D721Med (cell line): ENCODE results near the gene RNF227.

Experiments used
- DNase-seq: peaks from one replicate; pipeline ENCODE4 v3.0.0; 2011; ENCODE audit warnings: low spot score; ENCODE audit not compliant: insufficient read length
- FAIRE-seq: peaks from 2 replicates; lab custom pipeline; 2011; peaks lifted over from hg19 to GRCh38; lab: Jason Lieb, UNC
- TF ChIP-seq, protein P1 (sequence below): IDR thresholded peaks from 2 replicates; pipeline ENCODE4 v1.5.1; 2012; ENCODE audit warnings: mild to moderate bottlenecking, control low read depth; ENCODE audit not compliant: insufficient read depth; ENCODE audit errors: missing control alignments

RNF227 gene

DNA sequence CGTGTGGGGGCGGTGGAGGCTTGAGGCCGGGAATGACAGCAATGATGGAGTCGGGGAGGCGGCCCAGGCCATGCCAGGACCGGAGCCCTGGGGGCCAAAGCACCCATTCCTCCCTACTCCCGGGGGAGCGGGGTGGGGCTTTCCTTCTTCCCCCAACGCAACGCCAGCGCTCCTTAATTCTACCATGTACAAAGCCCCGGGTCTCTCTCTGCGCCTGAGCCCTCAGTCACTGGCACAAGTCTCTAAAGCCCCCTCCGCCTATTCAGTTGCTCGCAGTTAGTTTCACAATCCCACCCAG, 245 bp upstream of the RNF227 start:
- DNase-seq, result no peak
- no peak for FAIRE-seq
- TF ChIP-seq, protein P1, sequence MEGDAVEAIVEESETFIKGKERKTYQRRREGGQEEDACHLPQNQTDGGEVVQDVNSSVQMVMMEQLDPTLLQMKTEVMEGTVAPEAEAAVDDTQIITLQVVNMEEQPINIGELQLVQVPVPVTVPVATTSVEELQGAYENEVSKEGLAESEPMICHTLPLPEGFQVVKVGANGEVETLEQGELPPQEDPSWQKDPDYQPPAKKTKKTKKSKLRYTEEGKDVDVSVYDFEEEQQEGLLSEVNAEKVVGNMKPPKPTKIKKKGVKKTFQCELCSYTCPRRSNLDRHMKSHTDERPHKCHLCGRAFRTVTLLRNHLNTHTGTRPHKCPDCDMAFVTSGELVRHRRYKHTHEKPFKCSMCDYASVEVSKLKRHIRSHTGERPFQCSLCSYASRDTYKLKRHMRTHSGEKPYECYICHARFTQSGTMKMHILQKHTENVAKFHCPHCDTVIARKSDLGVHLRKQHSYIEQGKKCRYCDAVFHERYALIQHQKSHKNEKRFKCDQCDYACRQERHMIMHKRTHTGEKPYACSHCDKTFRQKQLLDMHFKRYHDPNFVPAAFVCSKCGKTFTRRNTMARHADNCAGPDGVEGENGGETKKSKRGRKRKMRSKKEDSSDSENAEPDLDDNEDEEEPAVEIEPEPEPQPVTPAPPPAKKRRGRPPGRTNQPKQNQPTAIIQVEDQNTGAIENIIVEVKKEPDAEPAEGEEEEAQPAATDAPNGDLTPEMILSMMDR, result no peak

DNA sequence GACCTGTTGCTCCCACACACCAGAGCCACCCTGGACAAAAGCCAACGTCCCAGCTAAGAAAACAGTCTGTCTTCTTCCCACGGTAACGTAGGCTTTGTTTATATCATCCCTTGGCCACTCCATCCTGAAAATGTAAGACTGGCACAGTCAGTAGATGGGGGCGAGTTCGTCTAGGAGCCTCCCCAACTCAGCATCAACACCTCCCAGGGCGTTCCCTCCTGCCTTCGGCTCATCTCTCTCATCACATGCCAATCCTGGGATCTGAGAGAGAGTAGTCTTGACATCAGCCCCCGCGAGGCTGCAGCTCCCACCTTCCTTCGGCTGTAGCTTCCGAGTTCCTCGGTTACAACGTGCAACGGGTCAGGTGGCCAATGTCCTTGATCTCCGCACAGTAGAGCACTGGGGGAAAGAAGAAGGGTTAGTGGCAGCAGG, 894 bp downstream of the RNF227 start:
- DNase-seq, result no peak
- FAIRE-seq, result no peak
- TF ChIP-seq, protein P1, result no peak

DNA sequence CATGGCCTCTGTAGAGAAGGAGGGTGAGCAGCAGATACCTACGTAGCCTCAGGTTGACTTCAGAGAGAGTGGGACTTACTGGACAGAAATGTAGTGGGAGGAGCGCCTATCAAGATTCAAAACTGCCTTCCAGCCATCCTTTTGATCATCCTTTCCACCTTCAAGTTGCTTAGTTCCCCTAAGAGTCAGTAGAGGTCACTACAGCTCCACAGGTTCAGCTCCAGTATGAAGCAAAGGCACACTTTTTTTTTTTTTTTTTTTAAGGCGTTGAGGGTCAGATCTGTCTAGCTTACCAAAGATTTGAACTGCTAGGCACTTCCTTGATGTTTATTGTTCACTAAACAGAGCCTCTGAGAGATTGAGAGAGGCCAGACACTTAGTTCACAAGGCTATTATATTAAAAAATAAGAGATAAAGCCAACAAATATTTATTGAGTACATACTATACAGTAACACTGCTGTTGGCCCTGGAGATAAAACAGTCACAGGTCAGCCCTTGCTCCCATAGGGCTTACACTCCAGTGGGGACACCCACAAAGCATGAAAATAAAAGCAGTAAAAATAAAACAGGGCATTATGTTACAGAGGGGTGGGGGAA, 3.1 kb downstream of the RNF227 start:
- TF ChIP-seq, protein P1, result peak; percentile 47
- no peak for FAIRE-seq
- no peak for DNase-seq

DNA sequence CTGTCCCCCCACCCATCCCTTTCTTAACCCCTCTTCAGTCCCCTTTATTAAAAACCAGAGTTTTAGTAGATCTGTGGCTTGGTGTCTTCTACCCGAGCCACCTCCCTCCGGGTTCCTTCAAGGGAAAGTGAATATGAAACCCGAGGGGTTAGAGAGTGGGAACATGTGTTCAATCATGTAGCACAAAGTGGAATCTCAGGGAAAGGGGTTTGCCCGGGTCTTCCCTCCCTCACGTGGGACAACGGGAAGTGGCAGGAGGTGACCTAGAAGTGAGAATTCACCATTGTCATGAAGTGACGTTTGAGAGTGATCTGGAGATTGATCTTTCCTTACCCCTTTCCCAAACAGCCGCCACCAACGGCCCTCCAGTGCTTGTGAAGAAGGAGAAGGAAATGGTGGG, 5.0 kb downstream of the RNF227 start:
- DNase-seq (no peak), FAIRE-seq (no peak)
- TF ChIP-seq, protein P1, result no peak

DNA sequence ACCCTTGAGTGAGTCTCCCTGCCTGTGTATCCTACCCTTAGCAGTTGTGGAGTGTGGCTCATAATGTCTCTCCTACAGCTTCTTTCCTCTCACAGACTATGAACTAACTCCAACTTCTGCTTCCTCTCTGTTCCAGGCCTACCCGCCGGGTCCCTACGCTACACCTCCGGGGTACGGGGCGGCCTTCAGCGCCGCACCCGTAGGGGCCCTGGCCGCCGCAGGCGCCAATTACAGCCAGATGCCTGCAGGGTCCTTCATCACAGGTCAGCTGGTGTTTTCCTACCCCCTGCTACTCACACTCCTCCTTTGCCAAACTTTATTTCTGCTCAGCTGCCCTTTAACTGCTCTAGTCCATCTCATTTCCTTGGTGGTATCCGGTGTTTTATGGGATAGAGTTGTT, 5.4 kb downstream of the RNF227 start:
- DNase-seq (no peak), FAIRE-seq (no peak)
- TF ChIP-seq, protein P1, result no peak

DNA sequence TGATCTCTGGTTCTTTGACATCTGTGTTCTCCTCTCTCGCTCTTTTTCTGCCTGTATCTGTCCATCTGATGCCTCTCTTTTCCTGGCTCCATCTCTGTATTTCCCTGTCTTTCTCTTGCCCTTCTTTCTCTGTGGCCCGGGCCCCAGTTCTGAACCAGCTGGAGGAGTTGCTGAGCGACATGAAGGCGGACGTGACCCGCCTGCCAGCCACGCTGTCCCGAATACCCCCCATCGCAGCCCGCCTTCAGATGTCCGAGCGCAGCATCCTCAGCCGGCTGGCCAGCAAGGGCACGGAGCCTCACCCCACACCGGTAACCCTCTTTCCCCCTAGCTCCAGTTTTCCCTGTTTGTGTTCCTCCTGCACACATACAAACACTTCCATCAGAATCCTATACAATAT, 5.8 kb downstream of the RNF227 start:
- TF ChIP-seq, protein P1, result no peak
- FAIRE-seq (no peak), DNase-seq (no peak)

DNA sequence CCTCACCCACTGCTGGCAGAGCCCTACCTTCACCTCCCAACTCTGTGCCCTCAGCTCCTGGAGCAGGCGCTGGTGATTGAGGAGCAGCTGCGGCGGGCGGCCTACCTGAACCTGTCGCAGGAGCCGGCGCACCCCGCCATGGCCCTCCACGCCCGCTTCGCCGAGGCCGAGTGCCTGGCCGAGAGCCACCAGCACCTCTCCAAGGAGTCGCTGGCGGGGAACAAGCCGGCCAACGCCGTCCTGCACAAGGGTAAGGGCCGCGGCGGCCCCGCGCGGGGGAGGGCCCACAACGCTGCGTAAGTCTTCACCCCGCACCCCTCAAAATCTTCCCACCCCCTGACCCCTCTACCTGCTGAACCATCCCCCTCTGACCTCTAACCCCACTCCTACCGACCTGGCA, 7.0 kb downstream of the RNF227 start:
- FAIRE-seq (no peak), DNase-seq (no peak)
- TF ChIP-seq, protein P1, result no peak
